Measurements from ENCODE around the gene ABTB2. TPM values are rescaled to one million over a fixed set of nuclear protein-coding genes. Genes with fewer than 3 reads are reported as not detected.

Gene ABTB2
- total RNA-seq, 2 donors from 2014 or later = 5.8 to 11.1 TPM

GRCh38 chr11:34174412-34175041, 183.3 kb downstream of the ABTB2 start:
- peak; percentile 86 for DNase-seq
- Histone ChIP-seq H3K4me1 (no peaks in the 10 kb centered on the region), H3K27ac (no peak overlapping the region), H3K9me3 (no peaks in the 10 kb centered on the region), H3K36me3 (no peaks in the 10 kb centered on the region), H3K9ac (ENCODE audit: low read depth in 2 of 2, low read length in 2 of 2) (no peak overlapping the region), H3K27me3 (no peaks in the 10 kb centered on the region), H3K4me3 (peak overlapping the region; percentile 28)
- TF ChIP-seq CTCF (IDR thresholded peaks at IDR 0.05) = peak; percentile 92
- intact Hi-C loops (cut with DNase I) = loop anchor here (2.0 to 10.0 kb wide), 3 partner anchors 184 to 320 kb away; partner anchors contain the start of gene ABTB2

- no peak for DNase-seq
- no peaks in the 10 kb centered on the region for H3K4me1 ChIP-seq
- H3K27ac ChIP-seq = no peak overlapping the region
- no peaks in the 10 kb centered on the region for H3K36me3 ChIP-seq
- no peak for TF ChIP-seq CTCF (IDR thresholded peaks at IDR 0.05)
- intact Hi-C loops (cut with DNase I) = loop anchor here (10.0 kb wide), 2 partner anchors 318 to 322 kb away; no protein-coding TSS in a partner anchor
- H3K4me3 ChIP-seq = no peak overlapping the region
- H3K9me3 ChIP-seq = no peaks in the 10 kb centered on the region
- no peak overlapping the region for H3K9ac ChIP-seq (ENCODE audit: low read depth in 2 of 2, low read length in 2 of 2)
- no peaks in the 10 kb centered on the region for H3K27me3 ChIP-seq
Observed at GRCh38 chr11:34173050-34173449, 184.8 kb downstream of the ABTB2 start.

GRCh38 chr11:34169686-34170085, 188.1 kb downstream of the ABTB2 start:
- intact Hi-C loops (cut with DNase I) = loop anchor here (10.0 kb wide), 2 partner anchors 315 to 325 kb away; no protein-coding TSS in a partner anchor
- H3K4me1 ChIP-seq = no peaks in the 10 kb centered on the region
- H3K4me3 ChIP-seq = no peak overlapping the region
- H3K27ac ChIP-seq = no peak overlapping the region
- H3K9me3 ChIP-seq = no peaks in the 10 kb centered on the region
- no peaks in the 10 kb centered on the region for H3K27me3 ChIP-seq
- no peak for TF ChIP-seq CTCF (IDR thresholded peaks at IDR 0.05)
- H3K36me3 ChIP-seq = no peaks in the 10 kb centered on the region
- no peak overlapping the region for H3K9ac ChIP-seq (ENCODE audit: low read depth in 2 of 2, low read length in 2 of 2)
- DNase-seq = no peak

- no peak for TF ChIP-seq CTCF (IDR thresholded peaks at IDR 0.05)
- H3K27me3 ChIP-seq = no peaks in the 10 kb centered on the region
- no peak overlapping the region for H3K4me3 ChIP-seq
- no peak for DNase-seq
- no peak overlapping the region for H3K27ac ChIP-seq
- H3K4me1 ChIP-seq = no peaks in the 10 kb centered on the region
- H3K9ac ChIP-seq (ENCODE audit: low read depth in 2 of 2, low read length in 2 of 2) = no peak overlapping the region
- no peaks in the 10 kb centered on the region for H3K9me3 ChIP-seq
- intact Hi-C loops (cut with DNase I) = no loop called here
- H3K36me3 ChIP-seq = no peaks in the 10 kb centered on the region
Observed at GRCh38 chr11:34168642-34169420, 189.0 kb downstream of the ABTB2 start.

GRCh38 chr11:34167961-34168360, 189.8 kb downstream of the ABTB2 start:
- no peak overlapping the region for H3K9ac ChIP-seq (ENCODE audit: low read depth in 2 of 2, low read length in 2 of 2)
- no peak for TF ChIP-seq CTCF (IDR thresholded peaks at IDR 0.05)
- no peaks in the 10 kb centered on the region for H3K36me3 ChIP-seq
- no peak for DNase-seq
- H3K4me3 ChIP-seq = no peak overlapping the region
- H3K27ac ChIP-seq = no peak overlapping the region
- no peaks in the 10 kb centered on the region for H3K4me1 ChIP-seq
- intact Hi-C loops (cut with DNase I) = no loop called here
- H3K9me3 ChIP-seq = no peaks in the 10 kb centered on the region
- H3K27me3 ChIP-seq = no peaks in the 10 kb centered on the region
